Stimulated activated CD8-positive, alpha-beta memory T cell treated with anti-CD3 and anti-CD28 coated beads, Interleukin-2, amount 100 ng/mL, for 48 hours (primary cell): Measurements from ENCODE around the gene BICDL1.
"Not testable (repeated sequence)": the region's sequence is repeated elsewhere in the genome, so short reads cannot be mapped to it uniquely, and the experiment has no call there.

Source experiments
- DNase-seq, 2 donors: peaks; one replicate each; pipeline ENCODE4 v3.0.0-alpha.2; 2020; ENCODE audit warnings: low read depth in 2 of 2

The BICDL1 gene

GRCh38 chr12:119988472-119989360 is at the start of gene BICDL1:
TSS of gene BICDL1 (plus strand) at chr12:119989236. CDS start at chr12:119989869, 633 bp downstream.
- DNase-seq: peak; percentile 98 to 99

GRCh38 chr12:119940897-119941296 is 48.1 kb upstream of the BICDL1 start:
- DNase-seq: no peak

- no peak for DNase-seq
These were observed 46.6 kb upstream of the BICDL1 start for GRCh38 chr12:119942386-119942785.

GRCh38 chr12:119946213-119946612 is 42.8 kb upstream of the BICDL1 start:
- no peak for DNase-seq

- no peak for DNase-seq
These were observed 39.9 kb upstream of the BICDL1 start for GRCh38 chr12:119949145-119949544.

- DNase-seq: no peak
These were observed 39.4 kb upstream of the BICDL1 start for GRCh38 chr12:119949594-119949993.

GRCh38 chr12:119956047-119956446 is 33.0 kb upstream of the BICDL1 start:
- no peak for DNase-seq

GRCh38 chr12:119957135-119957534 is 31.9 kb upstream of the BICDL1 start:
- no peak for DNase-seq

- DNase-seq: no peak
These were observed 29.6 kb upstream of the BICDL1 start for GRCh38 chr12:119959435-119959834.

GRCh38 chr12:119964123-119964522 is 24.9 kb upstream of the BICDL1 start:
- DNase-seq: no peak

- no peak for DNase-seq
These were observed 24.1 kb upstream of the BICDL1 start for GRCh38 chr12:119964929-119965328.

GRCh38 chr12:119980242-119980641 is 8.8 kb upstream of the BICDL1 start:
- no peak for DNase-seq

GRCh38 chr12:119980702-119981101 is 8.3 kb upstream of the BICDL1 start:
- not testable (repeated sequence) for DNase-seq

- DNase-seq: peak in 1 of 2 donors; percentile 17
These were observed 310 bp downstream of the BICDL1 start for GRCh38 chr12:119989361-119989730.

GRCh38 chr12:119989731-119990381 is 820 bp downstream of the BICDL1 start:
- DNase-seq: peak; percentile 66 to 73

GRCh38 chr12:119990382-119990874 is 1.4 kb downstream of the BICDL1 start:
- DNase-seq: no peak

- no peak for DNase-seq
These were observed 3.2 kb downstream of the BICDL1 start for GRCh38 chr12:119992129-119992705.

GRCh38 chr12:119994892-119995658 is 6.0 kb downstream of the BICDL1 start:
- DNase-seq: no peak

GRCh38 chr12:119996417-119996816 is 7.4 kb downstream of the BICDL1 start:
- DNase-seq: no peak

- DNase-seq: no peak
These were observed 9.6 kb downstream of the BICDL1 start for GRCh38 chr12:119998471-119999245.

GRCh38 chr12:120000556-120000955 is 11.5 kb downstream of the BICDL1 start:
- no peak for DNase-seq
